Stomach (tissue), 4 donors: ENCODE results near the gene GLTP.

Experiments used
- CTCF ChIP-seq, 7 experiments: fragments of 450-650 bp in 4 of 7; fragments of 200-600 bp in 3 of 7; sonication (generic) in 3 of 7; IDR thresholded peaks; one replicate each; pipeline ENCODE4 v1.5.1; 2016 to 2019; ENCODE audit warnings: antibody characterized with exemption in 7 of 7, control low read depth in 2 of 7, mild to moderate bottlenecking in 1 of 7
- POLR2A ChIP-seq, 4 donors: fragments of 450-650 bp; IDR thresholded peaks; one replicate each; pipeline ENCODE4 v1.6.1; 2016; ENCODE audit warnings: antibody characterized with exemption in 4 of 4, control low read depth in 2 of 4, mild to moderate bottlenecking in 1 of 4, moderate library complexity in 1 of 4
- POLR2AphosphoS5 ChIP-seq, 3 donors: sonication (generic); formaldehyde crosslinking; IDR thresholded peaks; one replicate each; pipeline ENCODE4 v1.6.1; 2016; ENCODE audit warnings: antibody characterized with exemption in 3 of 3

GRCh38 chr12:109916045-109916444 is 35.7 kb upstream of the GLTP start:
- TF ChIP-seq CTCF (IDR thresholded peaks at IDR 0.05) (no peak), POLR2A (IDR thresholded peaks at IDR 0.05) (no peak), POLR2AphosphoS5 (IDR thresholded peaks at IDR 0.05) (no peak)
